PC-3 (cell line): ENCODE results near the gene WNT1.

Experiments
- EZH2 ChIP-seq: fragments of 300-600 bp; sonication (generic); IDR thresholded peaks from one replicate; pipeline ENCODE4 v1.6.1; 2017; ENCODE audit warnings: antibody characterized with exemption, mild to moderate bottlenecking, low read length; ENCODE audit not compliant: unreplicated experiment
- TF ChIP-seq, protein P1 (sequence below): fragments of 300-600 bp; sonication (generic); conservative IDR thresholded peaks from 2 replicates; pipeline ENCODE4 v1.5.1; 2017; ENCODE audit warnings: antibody characterized with exemption, low read depth, mild to moderate bottlenecking, low read length

DNA sequence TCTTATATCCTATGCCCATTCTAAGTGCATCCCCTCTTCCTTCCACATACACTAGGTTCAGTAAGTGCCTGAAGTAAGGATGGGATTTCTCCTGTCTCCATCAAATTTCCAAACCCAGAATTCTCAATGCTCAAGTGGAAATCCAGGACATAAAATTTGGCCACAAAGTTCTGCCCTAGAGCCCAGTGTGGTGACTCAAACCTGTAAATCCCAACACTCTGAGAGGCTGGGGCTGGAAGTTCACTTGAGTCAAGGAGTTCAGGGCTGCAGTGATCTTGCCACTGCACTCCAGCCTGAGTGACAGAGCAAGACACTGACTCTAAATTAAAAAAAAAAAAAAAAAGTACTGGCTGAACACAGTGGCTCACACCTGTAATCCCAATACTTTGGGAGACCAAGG is 16.3 kb upstream of the WNT1 start:
- TF ChIP-seq, protein P1, sequence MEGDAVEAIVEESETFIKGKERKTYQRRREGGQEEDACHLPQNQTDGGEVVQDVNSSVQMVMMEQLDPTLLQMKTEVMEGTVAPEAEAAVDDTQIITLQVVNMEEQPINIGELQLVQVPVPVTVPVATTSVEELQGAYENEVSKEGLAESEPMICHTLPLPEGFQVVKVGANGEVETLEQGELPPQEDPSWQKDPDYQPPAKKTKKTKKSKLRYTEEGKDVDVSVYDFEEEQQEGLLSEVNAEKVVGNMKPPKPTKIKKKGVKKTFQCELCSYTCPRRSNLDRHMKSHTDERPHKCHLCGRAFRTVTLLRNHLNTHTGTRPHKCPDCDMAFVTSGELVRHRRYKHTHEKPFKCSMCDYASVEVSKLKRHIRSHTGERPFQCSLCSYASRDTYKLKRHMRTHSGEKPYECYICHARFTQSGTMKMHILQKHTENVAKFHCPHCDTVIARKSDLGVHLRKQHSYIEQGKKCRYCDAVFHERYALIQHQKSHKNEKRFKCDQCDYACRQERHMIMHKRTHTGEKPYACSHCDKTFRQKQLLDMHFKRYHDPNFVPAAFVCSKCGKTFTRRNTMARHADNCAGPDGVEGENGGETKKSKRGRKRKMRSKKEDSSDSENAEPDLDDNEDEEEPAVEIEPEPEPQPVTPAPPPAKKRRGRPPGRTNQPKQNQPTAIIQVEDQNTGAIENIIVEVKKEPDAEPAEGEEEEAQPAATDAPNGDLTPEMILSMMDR: no peak
- TF ChIP-seq EZH2: no peak
